GM12864 (cell line): Measurements from ENCODE around the gene SORCS2.

Experiments used
- DNase-seq: peaks from one replicate; pipeline ENCODE4 v3.0.0-alpha.2; 2011; ENCODE audit warnings: low read depth
- H3K4me3 ChIP-seq: 2 replicates; pipeline ENCODE4 v1.5.1; 2011; ENCODE audit warnings: mild to moderate bottlenecking, low read depth, low read length, control low read depth
- CTCF ChIP-seq: IDR thresholded peaks from 2 replicates; pipeline ENCODE4 v1.5.1; 2011; ENCODE audit warnings: low read depth, mild to moderate bottlenecking, moderate library complexity, low read length, control low read depth, inconsistent platforms; ENCODE audit errors: missing control alignments

Gene SORCS2

GRCh38 chr4:7649411-7649740 lies 457.0 kb downstream of the SORCS2 start:
- no peak for DNase-seq
- TF ChIP-seq CTCF: no peak
- no peak overlapping the region for H3K4me3 ChIP-seq

- TF ChIP-seq CTCF: no peak
- no peak for DNase-seq
- no peak overlapping the region for H3K4me3 ChIP-seq
These were observed 457.6 kb downstream of the SORCS2 start for GRCh38 chr4:7649741-7650531.

- DNase-seq: no peak
- peak; percentile 13 for TF ChIP-seq CTCF
- H3K4me3 ChIP-seq: no peak overlapping the region
These were observed 458.5 kb downstream of the SORCS2 start for GRCh38 chr4:7650606-7651385.

- no peak for TF ChIP-seq CTCF
- H3K4me3 ChIP-seq: no peak overlapping the region
- DNase-seq: no peak
These were observed 459.2 kb downstream of the SORCS2 start for GRCh38 chr4:7651461-7651921.

GRCh38 chr4:7652006-7652405 lies 459.7 kb downstream of the SORCS2 start:
- no peak for DNase-seq
- H3K4me3 ChIP-seq: no peak overlapping the region
- TF ChIP-seq CTCF: no peak

GRCh38 chr4:7652451-7652881 lies 460.1 kb downstream of the SORCS2 start:
- DNase-seq: no peak
- no peak for TF ChIP-seq CTCF
- no peak overlapping the region for H3K4me3 ChIP-seq

GRCh38 chr4:7652906-7653305 lies 460.6 kb downstream of the SORCS2 start:
- no peak overlapping the region for H3K4me3 ChIP-seq
- TF ChIP-seq CTCF: no peak
- DNase-seq: no peak
